H1 (cell line): ENCODE measurements around the gene PLPP7. TPM values are rescaled to one million over a fixed set of nuclear protein-coding genes. Genes with fewer than 3 reads are reported as not detected.

ENCODE experiments used
- CTCF ChIA-PET: fragments of 300-600 bp; sonication (Branson Sonifier 250); formaldehyde crosslinking; loops from one replicate; lab custom pipeline; 2021; ENCODE audit not compliant: partially characterized antibody; lab: Charles Lee
- POLR2A ChIA-PET: fragments of 300-600 bp; sonication (Branson Sonifier 250); formaldehyde crosslinking; loops from one replicate; lab custom pipeline; 2021; ENCODE audit warnings: inconsistent platforms; ENCODE audit not compliant: partially characterized antibody; lab: Charles Lee
- DNase-seq, 2 experiments: peaks; one replicate each; pipeline versions ENCODE4 v3.0.0 to v3.0.0-alpha.2; 2010 to 2022; ENCODE audit warnings: low spot score in 2 of 2, low read depth in 1 of 2, mixed read lengths in 1 of 2
- FAIRE-seq: peaks from 2 replicates; lab custom pipeline; 2011; peaks lifted over from hg19 to GRCh38; lab: Jason Lieb, UNC
- H2AFZ ChIP-seq: 2 replicates; pipeline ENCODE4 v1.8.1; 2012; ENCODE audit warnings: low read length, inconsistent platforms
- H2AK5ac ChIP-seq: 2 replicates; pipeline ENCODE4 v1.6.1; 2013; ENCODE audit warnings: low read depth, low read length
- H2BK120ac ChIP-seq: replicated peaks from 2 replicates; pipeline ENCODE3; 2013; ENCODE audit warnings: low read depth, low read length, inconsistent platforms
- H2BK12ac ChIP-seq: 2 replicates; pipeline ENCODE4 v1.6.1; 2013; ENCODE audit warnings: low read depth, low read length
- H2BK15ac ChIP-seq: 2 replicates; pipeline ENCODE4 v1.6.1; 2013; ENCODE audit warnings: low read length
- H2BK20ac ChIP-seq: 2 replicates; pipeline ENCODE4 v1.6.1; 2013; ENCODE audit warnings: low read length
- H2BK5ac ChIP-seq: 2 replicates; pipeline ENCODE4 v1.6.1; 2013; ENCODE audit warnings: low read depth, low read length
- H3K14ac ChIP-seq: 2 replicates; pipeline ENCODE4 v1.6.1; 2013; ENCODE audit warnings: inconsistent platforms; ENCODE audit not compliant: insufficient read length
- H3K18ac ChIP-seq: 2 replicates; pipeline ENCODE4 v1.6.1; 2013; ENCODE audit warnings: low read length; ENCODE audit errors: extremely low read depth
- H3K23ac ChIP-seq: 2 replicates; pipeline ENCODE4 v1.6.1; 2013; ENCODE audit warnings: inconsistent platforms; ENCODE audit not compliant: insufficient read length
- H3K23me2 ChIP-seq: 2 replicates; pipeline ENCODE4 v1.6.1; 2013; ENCODE audit warnings: low read depth, low read length
- H3K27ac ChIP-seq: 2 replicates; pipeline ENCODE4 v1.6.1; 2011; ENCODE audit warnings: low read depth, low read length, inconsistent platforms
- H3K27me3 ChIP-seq, 4 experiments: replicated peaks in 1 of 4; 1 replicate in 1 of 4; 2 replicates in 3 of 4; pipeline versions ENCODE4 v1.6.1 to v1.8.1; 2011 to 2013; ENCODE audit warnings: low read length in 3 of 4, mild to moderate bottlenecking in 3 of 4, inconsistent platforms in 2 of 4, mixed read lengths in 2 of 4, moderate library complexity in 1 of 4; ENCODE audit not compliant: control insufficient read depth in 3 of 4, insufficient read depth in 3 of 4; ENCODE audit errors: extremely low read depth in 1 of 4
- H3K36me3 ChIP-seq, 4 experiments: 2 replicates each; pipeline versions ENCODE4 v1.6.1 to v1.8.1; 2011 to 2013; ENCODE audit warnings: mild to moderate bottlenecking in 4 of 4, low read length in 3 of 4, moderate library complexity in 2 of 4, control low read depth in 1 of 4, inconsistent platforms in 1 of 4; ENCODE audit not compliant: insufficient read depth in 4 of 4, control insufficient read depth in 2 of 4
- H3K4ac ChIP-seq: replicated peaks from 2 replicates; pipeline ENCODE3; 2013; ENCODE audit warnings: low read length, low read depth, mixed read lengths, inconsistent platforms; ENCODE audit not compliant: insufficient read length
- H3K4me1 ChIP-seq, 4 experiments: replicated peaks in 1 of 4; 1 replicate in 1 of 4; 2 replicates in 3 of 4; pipeline versions ENCODE4 v1.6.1 to v1.8.1; 2011 to 2013; ENCODE audit warnings: low read length in 3 of 4, inconsistent platforms in 2 of 4, mixed read lengths in 1 of 4; ENCODE audit not compliant: insufficient read depth in 4 of 4, control insufficient read depth in 3 of 4
- H3K4me2 ChIP-seq, 2 experiments: 2 replicates each; pipeline versions ENCODE4 v1.6.1 to v1.8.1; 2011 to 2013; ENCODE audit warnings: low read depth in 2 of 2, low read length in 2 of 2, control low read depth in 1 of 2, inconsistent platforms in 1 of 2, mild to moderate bottlenecking in 1 of 2; ENCODE audit not compliant: insufficient read depth in 1 of 2
- H3K4me3 ChIP-seq, 4 experiments: fragments of 200-600, 300-600 bp in 1 of 4; sonication (generic), shearing (Covaris generic), sonication (Bioruptor Twin) in 1 of 4; 2 replicates each; pipeline versions ENCODE4 v1.5.1 to v1.8.1; 2011 to 2016; ENCODE audit warnings: low read length in 4 of 4, low read depth in 3 of 4, control low read depth in 2 of 4, inconsistent platforms in 2 of 4, mild to moderate bottlenecking in 2 of 4, mixed read lengths in 1 of 4, moderate library complexity in 1 of 4; ENCODE audit not compliant: insufficient read depth in 2 of 4; ENCODE audit errors: extremely low read depth in 1 of 4
- H3K56ac ChIP-seq: replicated peaks from 2 replicates; pipeline ENCODE3; 2013; ENCODE audit warnings: low read depth, mild to moderate bottlenecking, mixed read lengths, low read length, inconsistent platforms; ENCODE audit not compliant: insufficient read length
- H3K79me1 ChIP-seq: 2 replicates; pipeline ENCODE4 v1.6.1; 2013; ENCODE audit warnings: low read depth, low read length, control low read depth
- H3K79me2 ChIP-seq, 2 experiments: 2 replicates each; pipeline versions ENCODE4 v1.6.1 to v1.8.1; 2012 to 2013; ENCODE audit warnings: low read length in 2 of 2, mild to moderate bottlenecking in 2 of 2, inconsistent platforms in 1 of 2; ENCODE audit not compliant: insufficient read depth in 2 of 2, control insufficient read depth in 1 of 2
- H3K9ac ChIP-seq, 4 experiments: replicated peaks in 1 of 4; 1 replicate in 1 of 4; 2 replicates in 3 of 4; pipeline versions ENCODE4 v1.6.1 to v1.8.1; 2011 to 2013; ENCODE audit warnings: low read depth in 3 of 4, low read length in 3 of 4, control low read depth in 2 of 4, mild to moderate bottlenecking in 2 of 4, moderate library complexity in 2 of 4, inconsistent platforms in 1 of 4; ENCODE audit errors: extremely low read depth in 1 of 4
- H3K9me3 ChIP-seq, 2 experiments: 2 replicates each; pipeline versions ENCODE4 v1.6.1 to v1.8.1; 2012 to 2013; ENCODE audit warnings: mild to moderate bottlenecking in 2 of 2, moderate library complexity in 2 of 2, control low read depth in 1 of 2, inconsistent platforms in 1 of 2, low read depth in 1 of 2, low read length in 1 of 2, mixed read lengths in 1 of 2; ENCODE audit not compliant: insufficient read depth in 2 of 2
- H4K20me1 ChIP-seq, 2 experiments: replicated peaks in 1 of 2; 2 replicates each; pipeline versions ENCODE3 to v1.8.1; 2011 to 2013; ENCODE audit warnings: inconsistent platforms in 2 of 2, low read length in 2 of 2, mild to moderate bottlenecking in 1 of 2; ENCODE audit not compliant: insufficient read depth in 2 of 2, control insufficient read depth in 1 of 2
- H4K5ac ChIP-seq: 2 replicates; pipeline ENCODE4 v1.6.1; 2013; ENCODE audit warnings: low read length, low read depth, mixed read lengths, inconsistent platforms; ENCODE audit not compliant: insufficient read length
- H4K8ac ChIP-seq: 2 replicates; pipeline ENCODE4 v1.8.0; 2013; ENCODE audit warnings: mild to moderate bottlenecking, moderate library complexity, low read length, inconsistent platforms; ENCODE audit not compliant: insufficient read depth; ENCODE audit errors: extremely low read depth
- H4K91ac ChIP-seq: replicated peaks from 2 replicates; pipeline ENCODE3; 2013; ENCODE audit warnings: low read length, mixed read lengths, inconsistent platforms; ENCODE audit not compliant: insufficient read length
- ASH2L ChIP-seq: fragments of 200-600, 300-600 bp; sonication (generic); IDR thresholded peaks from one replicate; pipeline ENCODE4 v1.7.1; 2017; ENCODE audit warnings: low read length
- GTF2F1 ChIP-seq: IDR thresholded peaks from 2 replicates; pipeline ENCODE4 v1.6.1; 2012; ENCODE audit warnings: low read depth, low read length, improper control_type of control experiment, borderline replicate concordance
- PHF8 ChIP-seq: fragments of 200-600 bp; sonication (generic); conservative IDR thresholded peaks from 2 replicates; pipeline ENCODE4 v1.7.1; 2012; ENCODE audit warnings: low read depth, mild to moderate bottlenecking, inconsistent platforms, low read length, moderate library complexity
- SAP30 ChIP-seq: fragments of 300-600 bp; sonication (generic); IDR thresholded peaks from 2 replicates; pipeline ENCODE4 v1.7.1; 2012; ENCODE audit warnings: low read length, moderate library complexity, mild to moderate bottlenecking, inconsistent platforms; ENCODE audit not compliant: insufficient read depth, insufficient replicate concordance
- SIRT6 ChIP-seq: IDR thresholded peaks from one replicate; pipeline ENCODE4 v1.7.1; 2012; ENCODE audit warnings: low read length, inconsistent platforms
- WGBS, 2 experiments: shearing (Covaris generic) in 1 of 2; methylation state at CpG; one replicate each; pipeline versions ENCODE4 v1.1.6 to v1.1.7; 2013 to 2015; ENCODE audit warnings: low lambda C conversion rate in 2 of 2, mixed read lengths in 2 of 2, inconsistent platforms in 1 of 2, low coverage in 1 of 2, missing lambda C conversion rate in 1 of 2; ENCODE audit not compliant: insufficient replicate concordance in 2 of 2, insufficient coverage in 1 of 2, insufficient read length in 1 of 2; ENCODE audit errors: extremely low coverage in 1 of 2, missing lambda C conversion rate in 1 of 2; 5-methylcytosine and 5-hydroxymethylcytosine counted together
- polyA plus RNA-seq, 7 experiments: library from polyadenylated mRNA; depleted of rRNA in 3 of 7; stranded (reverse) in 5 of 7; unstranded in 2 of 7; fragments of >200 nt in 5 of 7; fragments of 200-250 nt in 2 of 7; gene quantifications; 1 replicate in 5 of 7; 2 replicates in 1 of 7; 4 replicates in 1 of 7; pipeline versions ENCODE4 v1.2.1 to v1.2.3, GENCODE V29; 2011 to 2013; ENCODE audit warnings: missing spikeins in 2 of 7, mixed read lengths in 2 of 7
- total RNA-seq: library from RNA; stranded (reverse); fragmentation: NEBNext Ultra II Directional; extraction: Animal tissue kit (Norgen Biotek cat#: 25700); gene quantifications from 2 replicates; pipeline ENCODE4 v1.2.1, GENCODE V29; 2021

Gene PLPP7
- total and polyA plus RNA-seq, 2 of the 8 experiments (the other 6 are each of a cell fraction or from before 2014, with no cell fraction given): 3.4 to 3.9 TPM

DNA sequence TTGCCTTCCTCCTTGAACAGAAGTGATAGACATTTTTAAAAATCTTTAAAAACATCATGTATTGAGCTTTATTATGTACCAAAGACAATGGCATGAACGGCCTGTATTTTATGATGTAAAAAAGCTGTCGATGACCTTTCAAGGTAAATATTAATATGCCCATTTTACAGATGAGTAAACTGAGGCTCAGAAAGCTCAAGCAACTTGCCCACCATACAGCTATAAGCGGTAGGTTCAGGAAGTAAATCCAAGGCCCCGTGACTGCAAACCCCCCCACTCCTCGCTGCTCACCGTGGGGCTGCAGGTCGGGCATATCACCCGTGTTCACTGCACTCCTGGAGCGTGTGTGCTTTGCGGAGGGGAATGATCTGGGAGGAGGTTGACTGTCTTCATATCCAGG lies 3.4 kb downstream of the PLPP7 start:
- Histone ChIP-seq H3K4me1 (peaks cover 0 to 14% (median 8%) of the 10 kb centered on the region in 4 experiments; a peak in 6 of 7 replicates), H4K20me1 (no peaks in the 10 kb centered on the region), H3K9me3 (no peaks in the 10 kb centered on the region), H2BK20ac (no peak overlapping the region), H3K4ac (no peak overlapping the region), H3K4me3 (no peak overlapping the region), H3K23me2 (no peaks in the 10 kb centered on the region), H3K27me3 (no peaks in the 10 kb centered on the region), H4K8ac (no peak overlapping the region), H3K18ac (no peak overlapping the region), H3K79me2 (no peaks in the 10 kb centered on the region), H2AFZ (no peak overlapping the region), H4K91ac (no peak overlapping the region), H2BK12ac (no peak overlapping the region), H2BK15ac (no peak overlapping the region), H3K36me3 (no peaks in the 10 kb centered on the region), H3K9ac (no peak overlapping the region), H3K23ac (no peak overlapping the region), H3K56ac (no peak overlapping the region), H3K27ac (no peak overlapping the region), H4K5ac (no peak overlapping the region), H3K14ac (no peak overlapping the region), H2BK5ac (no peak overlapping the region), H3K79me1 (no peaks in the 10 kb centered on the region), H3K4me2 (no peak overlapping the region), H2BK120ac (no peak overlapping the region), H2AK5ac (no peak overlapping the region)
- TF ChIP-seq PHF8: no peak
- TF ChIP-seq GTF2F1: no peak
- TF ChIP-seq SIRT6: no peak
- TF ChIP-seq ASH2L: no peak
- no peak for TF ChIP-seq SAP30
- WGBS, 2 experiments: 96% methylated on average over 10 of the region's 10 CpGs; no CpG with 5 or more reads in 1 of the 2 experiments
- CTCF ChIA-PET: interaction anchor here (0.6 to 1.8 kb wide), 5 partner anchors 8 to 44 kb away, joined by 3 to 9 read pairs (median 6); no protein-coding TSS in a partner anchor
- FAIRE-seq (no peak), DNase-seq (no peak)
- POLR2A ChIA-PET: interaction anchor here (1.1 to 1.7 kb wide), 3 partner anchors 10 to 168 kb away, joined by 3 to 4 read pairs (median 3); partner anchors contain the start of gene NUP214
